ENCODE measurements around the gene TRIM54. TPM values are rescaled to one million over a fixed set of nuclear protein-coding genes. Genes with fewer than 3 reads are reported as not detected.

The TRIM54 gene
- total and polyA plus RNA-seq, 2 of the 8 experiments (the other 6 are each of a cell fraction or from before 2014, with no cell fraction given), result 3.9 to 5.8 TPM

- 96% methylated on average over 7 of the region's 7 CpGs; no CpG with 5 or more reads in 1 of the 2 experiments for WGBS, 2 experiments (ENCODE audit: extremely low coverage in 1 of 2, insufficient coverage in 1 of 2, insufficient read length in 1 of 2, insufficient replicate concordance in 2 of 2, low coverage in 1 of 2, low lambda C conversion rate in 2 of 2, missing lambda C conversion rate in 1 of 2)
- Histone ChIP-seq H3K56ac (replicated peaks; ENCODE audit: insufficient read length, low read depth, low read length) (no peak overlapping the region), H2AK5ac (ENCODE audit: low read depth, low read length) (no peak overlapping the region), H2BK20ac (ENCODE audit: low read length) (no peak overlapping the region), H3K79me2 (ENCODE audit: control insufficient read depth in 1 of 2, insufficient read depth in 2 of 2, low read length in 2 of 2) (no peaks in the 10 kb centered on the region), H4K20me1 (replicated peaks in 1 of 2; ENCODE audit: control insufficient read depth in 1 of 2, insufficient read depth in 2 of 2, low read length in 2 of 2) (peaks cover 0 to 2% of the 10 kb centered on the region in 2 experiments), H2BK15ac (ENCODE audit: low read length) (no peak overlapping the region), H2BK12ac (ENCODE audit: low read depth, low read length) (no peak overlapping the region), H3K18ac (ENCODE audit: extremely low read depth, low read length) (no peak overlapping the region), H2BK120ac (replicated peaks; ENCODE audit: low read depth, low read length) (no peak overlapping the region), H2BK5ac (ENCODE audit: low read depth, low read length) (no peak overlapping the region), H3K27me3 (replicated peaks in 1 of 4; ENCODE audit: control insufficient read depth in 3 of 4, extremely low read depth in 1 of 4, insufficient read depth in 3 of 4, low read length in 3 of 4) (no peaks in the 10 kb centered on the region), H2AFZ (ENCODE audit: low read length) (no peak overlapping the region), H3K4me3 (ENCODE audit: extremely low read depth in 1 of 4, insufficient read depth in 2 of 4, low read depth in 3 of 4, low read length in 4 of 4) (no peak overlapping the region), H3K14ac (ENCODE audit: insufficient read length) (no peak overlapping the region), H3K79me1 (ENCODE audit: low read depth, low read length) (no peaks in the 10 kb centered on the region), H3K4me2 (ENCODE audit: insufficient read depth in 1 of 2, low read depth in 2 of 2, low read length in 2 of 2) (no peak overlapping the region), H3K23me2 (ENCODE audit: low read depth, low read length) (no peaks in the 10 kb centered on the region), H3K4me1 (replicated peaks in 1 of 4; ENCODE audit: control insufficient read depth in 3 of 4, insufficient read depth in 4 of 4, low read length in 3 of 4) (no peaks in the 10 kb centered on the region), H3K27ac (ENCODE audit: low read depth, low read length) (no peak overlapping the region), H3K36me3 (ENCODE audit: control insufficient read depth in 2 of 4, insufficient read depth in 4 of 4, low read length in 3 of 4) (peaks cover 30 to 76% (median 62%) of the 10 kb centered on the region in 4 experiments; a peak in 7 of 8 replicates), H4K8ac (ENCODE audit: extremely low read depth, insufficient read depth, low read length) (no peak overlapping the region), H3K9ac (replicated peaks in 1 of 4; ENCODE audit: extremely low read depth in 1 of 4, low read depth in 3 of 4, low read length in 3 of 4) (no peak overlapping the region), H4K5ac (ENCODE audit: insufficient read length, low read depth, low read length) (no peak overlapping the region), H4K91ac (replicated peaks; ENCODE audit: insufficient read length, low read length) (no peak overlapping the region), H3K9me3 (ENCODE audit: insufficient read depth in 2 of 2, low read depth in 1 of 2, low read length in 1 of 2) (no peaks in the 10 kb centered on the region), H3K4ac (replicated peaks; ENCODE audit: insufficient read length, low read depth, low read length) (no peak overlapping the region), H3K23ac (ENCODE audit: insufficient read length) (no peak overlapping the region)
- ChIA-PET CTCF (ENCODE audit: partially characterized antibody) (interaction anchor here (0.9 to 2.5 kb wide), 2 partner anchors 15 to 57 kb away, joined by 5 to 8 read pairs; no protein-coding TSS in a partner anchor), POLR2A (ENCODE audit: partially characterized antibody) (interaction anchor here (1.1 to 2.4 kb wide), 8 partner anchors 10 to 33 kb away, joined by 3 to 18 read pairs (median 3); partner anchors contain the start of genes GTF3C2 and MPV17)
- DNase-seq (ENCODE audit: low read depth in 1 of 2, low spot score in 2 of 2), result no peak
- no peak for FAIRE-seq
- TF ChIP-seq CHD2 (IDR thresholded peaks at IDR 0.05; ENCODE audit: low read length) (no peak), CHD1 (IDR thresholded peaks at IDR 0.05; ENCODE audit: low read depth, low read length) (no peak), CTCF (IDR thresholded peaks at IDR 0.05; ENCODE audit: control extremely low read depth in 1 of 3, insufficient read depth in 1 of 3, low read depth in 1 of 3, low read length in 3 of 3) (no peak), ASH2L (IDR thresholded peaks at IDR 0.05; ENCODE audit: low read length) (no peak), JUND (IDR thresholded peaks at IDR 0.05; ENCODE audit: low read length) (no peak), ATF3 (IDR thresholded peaks at IDR 0.05; ENCODE audit: insufficient read depth, low read depth, low read length) (no peak), HDAC6 (IDR thresholded peaks at IDR 0.05; ENCODE audit: low read depth, low read length) (no peak), SP2 (IDR thresholded peaks at IDR 0.05; ENCODE audit: low read length) (no peak), RFX5 (IDR thresholded peaks at IDR 0.05; ENCODE audit: borderline replicate concordance, low read depth, low read length) (no peak), SIX5 (IDR thresholded peaks at IDR 0.05; ENCODE audit: low read depth, low read length) (no peak), SIRT6 (IDR thresholded peaks at IDR 0.05; ENCODE audit: low read length) (no peak)
Observed at GRCh38 chr2:27336173-27336572, 53.9 kb downstream of the TRIM54 start.

All from H1 (cell line).